HG02571 (cell line): Measurements from ENCODE around the gene CT45A3.
"Not testable (repeated sequence)": the region's sequence is repeated elsewhere in the genome, so short reads cannot be mapped to it uniquely, and the experiment has no call there.

Source experiments
- ATAC-seq: cut with Tn5 transposase; IDR thresholded peaks from one replicate; pipeline ENCODE4 v1.9.1; 2021; ENCODE audit warnings: mild to moderate bottlenecking, moderate library complexity; ENCODE audit not compliant: unreplicated experiment

Gene CT45A3

GRCh38 chrX:135768091-135768490 lies at the start of gene CT45A3:
Gene CT45A3 (minus strand): TSS chrX:135768191. CDS start chrX:135764444, 3,747 bp downstream.
- ATAC-seq, result not testable (repeated sequence)

- ATAC-seq, result not testable (repeated sequence)
These were observed 34.7 kb upstream of the CT45A3 start, which contains the start of gene CT45A6 for GRCh38 chrX:135802687-135803086. Gene CT45A6 (minus strand): TSS chrX:135802787. CDS start chrX:135798993, 3,794 bp downstream.

- not testable (repeated sequence) for ATAC-seq
These were observed 17.4 kb upstream of the CT45A3 start, which contains the start of gene CT45A5 for GRCh38 chrX:135785403-135785802. Gene CT45A5 (minus strand): TSS chrX:135785503. CDS start chrX:135781729, 3,774 bp downstream.

- ATAC-seq, result not testable (repeated sequence)
These were observed 23.3 kb downstream of the CT45A3 start for GRCh38 chrX:135744739-135745138.

GRCh38 chrX:135741192-135741715 lies 26.7 kb downstream of the CT45A3 start:
- ATAC-seq, result no peak

GRCh38 chrX:135740681-135741149 lies 27.3 kb downstream of the CT45A3 start:
- ATAC-seq, result no peak

GRCh38 chrX:135737366-135738071 lies 30.5 kb downstream of the CT45A3 start:
- no peak for ATAC-seq

GRCh38 chrX:135734666-135735065 lies 33.3 kb downstream of the CT45A3 start:
- not testable (repeated sequence) for ATAC-seq

GRCh38 chrX:135713795-135714194 lies 54.2 kb downstream of the CT45A3 start:
- ATAC-seq, result no peak

- not testable (repeated sequence) for ATAC-seq
These were observed 54.8 kb downstream of the CT45A3 start, which contains the start of gene CT45A1 for GRCh38 chrX:135713183-135713689. Gene CT45A1 (plus strand): TSS chrX:135713639. CDS start chrX:135718941, 5,302 bp downstream.
